ENCODE results near the gene CTTNBP2NL.
"Not testable (repeated sequence)": the region's sequence is repeated elsewhere in the genome, so short reads cannot be mapped to it uniquely, and the experiment has no call there.

The CTTNBP2NL gene

GRCh38 chr1:112393631-112393974 lies 2.4 kb upstream of the CTTNBP2NL start:
- H3K4me3 ChIP-seq (ENCODE audit: low read depth, low read length): no peak overlapping the region
- TF ChIP-seq CTCF (IDR thresholded peaks at IDR 0.05; ENCODE audit: borderline replicate concordance, insufficient read depth, low read depth, low read length): no peak

GRCh38 chr1:112394743-112395062 lies 1.3 kb upstream of the CTTNBP2NL start:
- no peak for TF ChIP-seq CTCF (IDR thresholded peaks at IDR 0.05; ENCODE audit: borderline replicate concordance, insufficient read depth, low read depth, low read length)
- no peak overlapping the region for H3K4me3 ChIP-seq (ENCODE audit: low read depth, low read length)

- TF ChIP-seq CTCF (IDR thresholded peaks at IDR 0.05; ENCODE audit: borderline replicate concordance, insufficient read depth, low read depth, low read length): no peak
- peak overlapping the region; percentile 92 for H3K4me3 ChIP-seq (ENCODE audit: low read depth, low read length)
These were observed 676 bp upstream of the CTTNBP2NL start for GRCh38 chr1:112395256-112395820.

- no peak for TF ChIP-seq CTCF (IDR thresholded peaks at IDR 0.05; ENCODE audit: borderline replicate concordance, insufficient read depth, low read depth, low read length)
- peak overlapping the region; percentile 92 for H3K4me3 ChIP-seq (ENCODE audit: low read depth, low read length)
These were observed 848 bp downstream of the CTTNBP2NL start for GRCh38 chr1:112396653-112397471.

GRCh38 chr1:112397841-112398240 lies 1.8 kb downstream of the CTTNBP2NL start:
- no peak for TF ChIP-seq CTCF (IDR thresholded peaks at IDR 0.05; ENCODE audit: borderline replicate concordance, insufficient read depth, low read depth, low read length)
- H3K4me3 ChIP-seq (ENCODE audit: low read depth, low read length): no peak overlapping the region

- no peak overlapping the region for H3K4me3 ChIP-seq (ENCODE audit: low read depth, low read length)
- TF ChIP-seq CTCF (IDR thresholded peaks at IDR 0.05; ENCODE audit: borderline replicate concordance, insufficient read depth, low read depth, low read length): no peak
These were observed 3.4 kb downstream of the CTTNBP2NL start for GRCh38 chr1:112399456-112399855.

GRCh38 chr1:112400706-112401105 lies 4.7 kb downstream of the CTTNBP2NL start:
- not testable (repeated sequence) for H3K4me3 ChIP-seq (ENCODE audit: low read depth, low read length)
